GM12864 (cell line): Measurements from ENCODE around the gene FAM83B.
"Not testable (repeated sequence)": the region's sequence is repeated elsewhere in the genome, so short reads cannot be mapped to it uniquely, and the experiment has no call there.

Experiments used
- DNase-seq: peaks from one replicate; pipeline ENCODE4 v3.0.0-alpha.2; 2011; ENCODE audit warnings: low read depth
- H3K4me3 ChIP-seq: 2 replicates; pipeline ENCODE4 v1.5.1; 2011; ENCODE audit warnings: mild to moderate bottlenecking, low read depth, low read length, control low read depth
- TF ChIP-seq, protein P1 (sequence below): IDR thresholded peaks from 2 replicates; pipeline ENCODE4 v1.5.1; 2011; ENCODE audit warnings: low read depth, mild to moderate bottlenecking, moderate library complexity, low read length, control low read depth, inconsistent platforms; ENCODE audit errors: missing control alignments

Gene FAM83B, protein sequence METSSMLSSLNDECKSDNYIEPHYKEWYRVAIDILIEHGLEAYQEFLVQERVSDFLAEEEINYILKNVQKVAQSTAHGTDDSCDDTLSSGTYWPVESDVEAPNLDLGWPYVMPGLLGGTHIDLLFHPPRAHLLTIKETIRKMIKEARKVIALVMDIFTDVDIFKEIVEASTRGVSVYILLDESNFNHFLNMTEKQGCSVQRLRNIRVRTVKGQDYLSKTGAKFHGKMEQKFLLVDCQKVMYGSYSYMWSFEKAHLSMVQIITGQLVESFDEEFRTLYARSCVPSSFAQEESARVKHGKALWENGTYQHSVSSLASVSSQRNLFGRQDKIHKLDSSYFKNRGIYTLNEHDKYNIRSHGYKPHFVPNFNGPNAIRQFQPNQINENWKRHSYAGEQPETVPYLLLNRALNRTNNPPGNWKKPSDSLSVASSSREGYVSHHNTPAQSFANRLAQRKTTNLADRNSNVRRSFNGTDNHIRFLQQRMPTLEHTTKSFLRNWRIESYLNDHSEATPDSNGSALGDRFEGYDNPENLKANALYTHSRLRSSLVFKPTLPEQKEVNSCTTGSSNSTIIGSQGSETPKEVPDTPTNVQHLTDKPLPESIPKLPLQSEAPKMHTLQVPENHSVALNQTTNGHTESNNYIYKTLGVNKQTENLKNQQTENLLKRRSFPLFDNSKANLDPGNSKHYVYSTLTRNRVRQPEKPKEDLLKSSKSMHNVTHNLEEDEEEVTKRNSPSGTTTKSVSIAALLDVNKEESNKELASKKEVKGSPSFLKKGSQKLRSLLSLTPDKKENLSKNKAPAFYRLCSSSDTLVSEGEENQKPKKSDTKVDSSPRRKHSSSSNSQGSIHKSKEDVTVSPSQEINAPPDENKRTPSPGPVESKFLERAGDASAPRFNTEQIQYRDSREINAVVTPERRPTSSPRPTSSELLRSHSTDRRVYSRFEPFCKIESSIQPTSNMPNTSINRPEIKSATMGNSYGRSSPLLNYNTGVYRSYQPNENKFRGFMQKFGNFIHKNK

DNA sequence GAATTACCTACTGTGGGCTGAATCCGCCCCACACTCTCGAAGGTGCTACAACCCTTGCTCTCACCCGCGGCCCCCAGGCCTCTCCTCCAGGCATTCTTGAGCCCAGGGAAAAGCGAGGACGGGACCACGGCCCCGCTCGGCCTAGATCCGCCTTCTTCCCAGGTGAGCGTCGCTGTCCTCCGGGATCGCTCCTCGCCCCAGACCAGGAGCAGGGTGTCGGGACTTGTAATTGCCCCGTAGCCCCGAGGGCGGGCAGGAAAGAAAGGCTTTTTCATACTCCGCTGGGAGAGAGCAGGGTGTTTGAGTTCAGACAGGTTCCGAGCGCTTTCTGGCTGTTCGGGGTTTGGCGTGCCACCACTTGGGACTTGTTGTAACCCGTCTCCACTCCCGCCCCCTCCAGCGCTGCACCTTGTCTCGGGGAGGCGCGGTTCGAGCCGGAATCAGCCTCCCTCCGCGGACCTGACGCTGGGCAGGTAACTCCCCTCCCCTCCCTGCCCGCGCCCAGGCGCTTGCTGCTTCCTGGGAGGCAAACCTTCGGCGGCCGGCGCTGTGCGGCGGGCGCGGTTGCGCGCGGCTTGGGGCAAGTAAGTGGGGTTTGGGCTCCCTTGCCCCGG, at the start of gene FAM83B:
TSS of gene FAM83B (plus strand) at position 529 of the 614 bp plus-strand sequence. CDS start 23,476 bp downstream, outside the sequence.
- TF ChIP-seq, protein P1, sequence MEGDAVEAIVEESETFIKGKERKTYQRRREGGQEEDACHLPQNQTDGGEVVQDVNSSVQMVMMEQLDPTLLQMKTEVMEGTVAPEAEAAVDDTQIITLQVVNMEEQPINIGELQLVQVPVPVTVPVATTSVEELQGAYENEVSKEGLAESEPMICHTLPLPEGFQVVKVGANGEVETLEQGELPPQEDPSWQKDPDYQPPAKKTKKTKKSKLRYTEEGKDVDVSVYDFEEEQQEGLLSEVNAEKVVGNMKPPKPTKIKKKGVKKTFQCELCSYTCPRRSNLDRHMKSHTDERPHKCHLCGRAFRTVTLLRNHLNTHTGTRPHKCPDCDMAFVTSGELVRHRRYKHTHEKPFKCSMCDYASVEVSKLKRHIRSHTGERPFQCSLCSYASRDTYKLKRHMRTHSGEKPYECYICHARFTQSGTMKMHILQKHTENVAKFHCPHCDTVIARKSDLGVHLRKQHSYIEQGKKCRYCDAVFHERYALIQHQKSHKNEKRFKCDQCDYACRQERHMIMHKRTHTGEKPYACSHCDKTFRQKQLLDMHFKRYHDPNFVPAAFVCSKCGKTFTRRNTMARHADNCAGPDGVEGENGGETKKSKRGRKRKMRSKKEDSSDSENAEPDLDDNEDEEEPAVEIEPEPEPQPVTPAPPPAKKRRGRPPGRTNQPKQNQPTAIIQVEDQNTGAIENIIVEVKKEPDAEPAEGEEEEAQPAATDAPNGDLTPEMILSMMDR, result no peak
- no peak for DNase-seq
- H3K4me3 ChIP-seq, result no peak within 1 kb of the TSS

DNA sequence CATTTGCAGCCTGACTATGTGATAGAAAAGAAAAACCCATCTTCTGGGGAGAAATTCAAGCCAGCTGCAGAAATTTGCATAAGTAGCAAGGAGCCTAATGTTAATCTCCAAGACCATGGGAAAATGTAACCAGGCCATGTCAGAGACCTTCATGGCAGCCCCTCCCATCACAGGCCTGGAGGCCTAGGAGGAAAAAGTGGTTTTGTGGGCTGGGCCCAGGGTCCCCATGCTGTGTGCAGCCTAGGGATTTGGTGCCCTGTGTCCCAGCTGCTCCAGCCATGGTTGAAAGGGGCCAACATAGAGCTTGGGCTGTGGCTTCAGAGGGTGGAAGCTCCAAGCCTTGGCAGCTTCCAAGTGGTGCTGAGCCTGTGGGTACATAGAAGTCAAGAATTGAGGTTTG, 49.7 kb upstream of the FAM83B start:
- DNase-seq, result not testable (repeated sequence)

DNA sequence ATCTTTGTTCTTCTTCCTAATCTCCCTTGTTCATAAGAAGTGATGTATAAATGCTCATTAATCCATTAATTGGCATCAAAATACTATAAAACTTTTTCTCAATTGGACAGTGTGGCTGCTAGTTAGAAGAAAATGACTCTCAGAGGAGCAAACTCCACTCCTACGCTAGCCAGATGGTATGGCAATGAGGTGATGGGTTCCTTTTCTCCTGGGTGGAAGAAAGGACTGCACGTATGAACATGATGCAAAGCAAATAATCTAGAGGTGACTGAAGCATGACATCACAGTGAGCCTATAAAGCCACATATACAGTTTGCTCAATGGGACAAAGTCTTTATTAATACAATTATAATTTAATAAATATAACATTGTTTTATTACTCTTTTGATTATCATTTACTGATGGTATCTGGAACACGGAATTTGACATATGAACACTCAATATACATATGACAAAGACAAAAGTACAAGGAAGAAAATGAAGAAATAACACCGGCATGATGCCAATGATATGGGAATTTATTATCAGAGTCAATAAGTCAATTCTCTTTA, 46.4 kb upstream of the FAM83B start:
- H3K4me3 ChIP-seq, result no peak overlapping the region
- no peak for DNase-seq
- TF ChIP-seq, protein P1, result no peak

More for the DNA sequence above, 49.7 kb upstream of the FAM83B start:
- not testable (repeated sequence) for H3K4me3 ChIP-seq

DNA sequence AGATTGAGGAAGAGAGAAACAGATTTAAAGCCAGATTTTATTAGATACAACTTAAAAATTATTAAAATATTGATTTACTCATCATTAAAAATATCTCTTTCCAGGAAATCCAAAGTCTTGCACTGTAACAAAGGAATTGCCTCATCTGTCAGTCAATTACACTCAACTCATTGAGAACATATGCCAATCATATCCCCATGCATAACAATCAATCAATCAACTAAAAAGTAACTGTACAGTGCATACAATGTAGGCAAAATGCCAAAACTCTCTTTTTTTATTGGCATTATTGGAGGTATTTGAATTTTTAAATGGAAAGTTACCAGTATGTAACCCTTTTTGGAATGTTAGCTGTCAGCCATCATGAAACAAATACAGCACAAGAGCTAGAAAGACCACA, 45.3 kb upstream of the FAM83B start:
- H3K4me3 ChIP-seq, result no peak overlapping the region
- TF ChIP-seq, protein P1, result no peak
- DNase-seq, result no peak

DNA sequence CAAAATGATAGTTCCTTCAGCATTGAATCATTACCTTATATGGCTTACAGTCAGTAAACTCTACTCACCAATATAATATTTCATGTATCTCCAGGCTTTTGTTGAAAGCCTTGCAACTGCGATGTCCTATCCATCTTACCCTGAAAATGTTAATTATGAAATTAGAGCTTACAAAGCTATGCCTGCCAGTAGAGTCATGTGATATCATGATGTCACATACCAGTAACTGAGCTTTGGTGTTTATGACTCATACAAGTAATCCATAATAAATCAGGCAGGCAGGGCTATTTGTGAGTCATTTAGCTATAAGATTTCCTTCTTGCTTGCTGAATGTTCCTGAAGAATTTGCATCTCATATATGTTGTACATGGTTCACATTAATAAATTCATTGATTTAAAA, 44.9 kb upstream of the FAM83B start:
- TF ChIP-seq, protein P1, result no peak
- no peak overlapping the region for H3K4me3 ChIP-seq
- DNase-seq, result no peak

DNA sequence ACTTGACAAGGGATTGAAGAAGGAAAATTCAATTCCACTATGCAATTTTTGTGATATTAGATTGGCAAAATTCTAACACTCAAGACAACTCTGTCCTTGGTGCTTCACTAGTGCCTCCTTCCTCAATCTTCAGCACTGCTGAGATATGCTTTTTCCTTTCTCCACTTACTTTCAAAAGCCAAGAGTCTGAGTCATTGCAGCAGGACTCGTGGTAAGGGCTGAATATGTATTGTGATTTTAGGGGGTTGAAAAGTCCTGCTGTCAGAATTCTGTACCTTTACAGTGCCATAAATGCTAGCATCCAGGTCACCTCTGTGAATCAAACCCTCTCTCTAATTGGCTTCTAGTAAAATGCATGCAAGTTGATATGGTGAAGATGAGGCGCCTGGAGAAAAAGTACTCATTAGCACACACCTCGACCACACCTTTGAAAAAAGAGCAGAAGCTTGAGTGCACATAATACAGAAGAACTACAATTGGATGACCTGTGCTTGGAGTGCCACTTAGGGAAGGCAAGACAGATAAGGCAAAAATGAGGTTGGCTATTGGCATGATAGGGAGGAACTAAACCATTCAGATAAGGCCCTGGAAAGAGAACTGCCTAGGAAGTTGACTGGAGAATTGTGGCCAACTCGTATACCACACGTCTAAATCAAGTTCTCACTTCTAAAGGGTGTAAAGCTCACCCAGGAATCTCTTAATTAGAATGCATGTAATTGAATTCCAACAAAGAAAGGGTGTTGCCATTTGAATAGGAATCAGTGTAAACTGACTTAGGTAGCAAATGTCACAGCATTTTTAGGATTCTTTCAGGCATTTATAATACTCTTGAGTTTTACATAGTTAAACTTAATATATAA, 43.6 kb upstream of the FAM83B start:
- H3K4me3 ChIP-seq, result no peak overlapping the region
- DNase-seq, result no peak
- TF ChIP-seq, protein P1, result no peak
